HEK293 (cell line): Measurements from ENCODE around the gene ARHGAP26.

Experiments used
- CTCF ChIA-PET: fragments of 350-600 bp; formaldehyde crosslinking; extraction: SDS; loops from one replicate; lab custom pipeline; 2021; ENCODE audit warnings: antibody characterized with exemption; lab: Yijun Ruan, JAX
- POLR2A ChIA-PET: fragments of 300-600 bp; formaldehyde crosslinking; extraction: SDS; loops from one replicate; lab custom pipeline; 2020; ENCODE audit warnings: antibody characterized with exemption, inconsistent platforms; lab: Yijun Ruan, JAX
- H3K27ac ChIP-seq: fragments of 200-500 bp; sonication (Bioruptor generic); 2 replicates; pipeline ENCODE4 v1.5.1; 2014; ENCODE audit warnings: low read depth, low read length, control low read depth, inconsistent platforms; ENCODE audit errors: extremely low read depth
- H3K36me3 ChIP-seq, 2 experiments: fragments of 200-500 bp in 1 of 2; sonication (Bioruptor generic) in 1 of 2; 1 replicate in 1 of 2; 2 replicates in 1 of 2; pipeline ENCODE4 v1.5.1; 2014 to 2017; ENCODE audit warnings: inconsistent platforms in 2 of 2, low read length in 2 of 2; ENCODE audit not compliant: control insufficient read depth in 2 of 2, insufficient read depth in 1 of 2
- H3K4me1 ChIP-seq: fragments of 200-500 bp; sonication (Bioruptor generic); 2 replicates; pipeline ENCODE4 v1.5.1; 2014; ENCODE audit warnings: mild to moderate bottlenecking, low read length, inconsistent platforms; ENCODE audit not compliant: control insufficient read depth, insufficient read depth
- H3K4me3 ChIP-seq: 2 replicates; pipeline ENCODE4 v1.5.1; 2011; ENCODE audit warnings: low read depth, mild to moderate bottlenecking, control low read depth, low read length, moderate library complexity
- H3K9me3 ChIP-seq: fragments of 200-500 bp; sonication (Bioruptor generic); 2 replicates; pipeline ENCODE4 v1.5.1; 2014; ENCODE audit warnings: low read depth, low read length, inconsistent platforms; ENCODE audit not compliant: control insufficient read depth, insufficient read depth
- AEBP2 ChIP-seq: fragments of 450-650 bp; formaldehyde crosslinking; IDR thresholded peaks from 2 replicates; pipeline ENCODE4 v1.5.1; 2016; ENCODE audit warnings: missing biosample characterization, missing genetic modification characterization, borderline replicate concordance
- GLIS2 ChIP-seq: fragments of 450-650 bp; formaldehyde crosslinking; IDR thresholded peaks from 2 replicates; pipeline ENCODE4 v1.5.1; 2016; ENCODE audit warnings: missing biosample characterization, missing genetic modification characterization
- INSM2 ChIP-seq: fragments of 450-650 bp; formaldehyde crosslinking; IDR thresholded peaks from 2 replicates; pipeline ENCODE4 v1.5.1; 2016; ENCODE audit warnings: missing biosample characterization, missing genetic modification characterization
- OSR2 ChIP-seq: fragments of 450-650 bp; formaldehyde crosslinking; IDR thresholded peaks from 2 replicates; pipeline ENCODE4 v1.5.1; 2016; ENCODE audit warnings: missing biosample characterization, missing genetic modification characterization
- SP2 ChIP-seq: fragments of 450-650 bp; formaldehyde crosslinking; IDR thresholded peaks from 2 replicates; pipeline ENCODE4 v1.5.1; 2016; ENCODE audit warnings: missing biosample characterization, missing genetic modification characterization
- YY2 ChIP-seq: fragments of 450-650 bp; formaldehyde crosslinking; IDR thresholded peaks from 2 replicates; pipeline ENCODE4 v1.5.1; 2016; ENCODE audit warnings: missing biosample characterization, missing genetic modification characterization
- ZBTB7A ChIP-seq: fragments of 450-650 bp; formaldehyde crosslinking; IDR thresholded peaks from 2 replicates; pipeline ENCODE4 v1.5.1; 2016; ENCODE audit warnings: low read depth, missing biosample characterization, missing genetic modification characterization
- ZEB2 ChIP-seq: fragments of 450-650 bp; formaldehyde crosslinking; IDR thresholded peaks from 2 replicates; pipeline ENCODE4 v1.5.1; 2016; ENCODE audit warnings: missing biosample characterization, missing genetic modification characterization
- ZFHX2 ChIP-seq: fragments of 450-650 bp; formaldehyde crosslinking; conservative IDR thresholded peaks from 2 replicates; pipeline ENCODE4 v1.5.1; 2016; ENCODE audit warnings: missing biosample characterization, missing genetic modification characterization
- ZNF133 ChIP-seq: fragments of 450-650 bp; formaldehyde crosslinking; IDR thresholded peaks from 2 replicates; pipeline ENCODE4 v1.5.1; 2016; ENCODE audit warnings: missing biosample characterization, missing genetic modification characterization
- ZNF148 ChIP-seq: fragments of 450-650 bp; formaldehyde crosslinking; IDR thresholded peaks from 2 replicates; pipeline ENCODE4 v1.5.0; 2017; ENCODE audit warnings: missing biosample characterization, missing genetic modification characterization, borderline replicate concordance
- ZNF23 ChIP-seq: fragments of 450-650 bp; formaldehyde crosslinking; IDR thresholded peaks from 2 replicates; pipeline ENCODE4 v1.5.1; 2016; ENCODE audit warnings: missing biosample characterization, missing genetic modification characterization, borderline replicate concordance
- ZNF350 ChIP-seq: fragments of 450-650 bp; formaldehyde crosslinking; IDR thresholded peaks from 2 replicates; pipeline ENCODE4 v1.5.0; 2017; ENCODE audit warnings: missing biosample characterization, mild to moderate bottlenecking, missing genetic modification characterization
- ZNF555 ChIP-seq: fragments of 450-650 bp; formaldehyde crosslinking; conservative IDR thresholded peaks from 2 replicates; pipeline ENCODE4 v1.5.1; 2017; ENCODE audit warnings: missing biosample characterization, mild to moderate bottlenecking, missing genetic modification characterization, inconsistent platforms
- TF ChIP-seq, protein P1 (sequence below): fragments of 450-650 bp; formaldehyde crosslinking; conservative IDR thresholded peaks from 2 replicates; pipeline ENCODE4 v1.5.1; 2016; ENCODE audit warnings: low read depth, missing biosample characterization, missing genetic modification characterization
- TF ChIP-seq, protein P2 (sequence below): fragments of 450-650 bp; formaldehyde crosslinking; IDR thresholded peaks from 2 replicates; pipeline ENCODE4 v1.5.1; 2016; ENCODE audit warnings: missing biosample characterization, missing genetic modification characterization

ARHGAP26 gene

GRCh38 chr5:142736247-142736632 lies 33.9 kb upstream of the ARHGAP26 start (continued):
- TF ChIP-seq, protein P1, sequence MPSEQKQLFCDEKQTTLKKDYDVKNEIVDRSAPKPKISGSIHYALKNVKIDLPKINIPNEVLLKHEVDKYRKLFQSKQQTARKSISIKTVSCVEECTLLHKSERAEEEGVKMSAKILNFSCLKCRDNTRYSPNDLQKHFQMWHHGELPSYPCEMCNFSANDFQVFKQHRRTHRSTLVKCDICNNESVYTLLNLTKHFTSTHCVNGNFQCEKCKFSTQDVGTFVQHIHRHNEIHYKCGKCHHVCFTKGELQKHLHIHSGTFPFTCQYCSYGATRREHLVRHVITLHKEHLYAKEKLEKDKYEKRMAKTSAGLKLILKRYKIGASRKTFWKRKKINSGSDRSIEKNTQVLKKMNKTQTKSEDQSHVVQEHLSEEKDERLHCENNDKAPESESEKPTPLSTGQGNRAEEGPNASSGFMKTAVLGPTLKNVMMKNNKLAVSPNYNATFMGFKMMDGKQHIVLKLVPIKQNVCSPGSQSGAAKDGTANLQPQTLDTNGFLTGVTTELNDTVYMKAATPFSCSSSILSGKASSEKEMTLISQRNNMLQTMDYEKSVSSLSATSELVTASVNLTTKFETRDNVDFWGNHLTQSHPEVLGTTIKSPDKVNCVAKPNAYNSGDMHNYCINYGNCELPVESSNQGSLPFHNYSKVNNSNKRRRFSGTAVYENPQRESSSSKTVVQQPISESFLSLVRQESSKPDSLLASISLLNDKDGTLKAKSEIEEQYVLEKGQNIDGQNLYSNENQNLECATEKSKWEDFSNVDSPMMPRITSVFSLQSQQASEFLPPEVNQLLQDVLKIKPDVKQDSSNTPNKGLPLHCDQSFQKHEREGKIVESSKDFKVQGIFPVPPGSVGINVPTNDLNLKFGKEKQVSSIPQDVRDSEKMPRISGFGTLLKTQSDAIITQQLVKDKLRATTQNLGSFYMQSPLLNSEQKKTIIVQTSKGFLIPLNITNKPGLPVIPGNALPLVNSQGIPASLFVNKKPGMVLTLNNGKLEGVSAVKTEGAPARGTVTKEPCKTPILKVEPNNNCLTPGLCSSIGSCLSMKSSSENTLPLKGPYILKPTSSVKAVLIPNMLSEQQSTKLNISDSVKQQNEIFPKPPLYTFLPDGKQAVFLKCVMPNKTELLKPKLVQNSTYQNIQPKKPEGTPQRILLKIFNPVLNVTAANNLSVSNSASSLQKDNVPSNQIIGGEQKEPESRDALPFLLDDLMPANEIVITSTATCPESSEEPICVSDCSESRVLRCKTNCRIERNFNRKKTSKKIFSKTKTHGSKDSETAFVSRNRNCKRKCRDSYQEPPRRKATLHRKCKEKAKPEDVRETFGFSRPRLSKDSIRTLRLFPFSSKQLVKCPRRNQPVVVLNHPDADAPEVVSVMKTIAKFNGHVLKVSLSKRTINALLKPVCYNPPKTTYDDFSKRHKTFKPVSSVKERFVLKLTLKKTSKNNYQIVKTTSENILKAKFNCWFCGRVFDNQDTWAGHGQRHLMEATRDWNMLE = no peak
- no peak for TF ChIP-seq SP2 (tag by site-specific recombination)
- no peak for TF ChIP-seq ZEB2 (tag by site-specific recombination)

GRCh38 chr5:142737179-142737578 lies 33.0 kb upstream of the ARHGAP26 start:
- H3K36me3 ChIP-seq = no peaks in the 10 kb centered on the region
- no peak overlapping the region for H3K27ac ChIP-seq
- CTCF ChIA-PET = interaction anchor here (0.8 to 15.6 kb wide), 7 partner anchors 11 to 144 kb away, joined by 3 to 243 read pairs (median 4); no protein-coding TSS in a partner anchor
- H3K4me3 ChIP-seq = no peak overlapping the region
- POLR2A ChIA-PET = no interaction called here
- no peaks in the 10 kb centered on the region for H3K9me3 ChIP-seq
- TF ChIP-seq YY2 (tag by site-specific recombination) (no peak), AEBP2 (tag by site-specific recombination) (no peak), ZNF23 (tag by site-specific recombination) (no peak), ZNF133 (tag by site-specific recombination) (no peak), ZBTB7A (no peak), INSM2 (no peak), OSR2 (no peak), ZNF148 (tag by site-specific recombination) (no peak), ZNF350 (no peak), ZFHX2 (tag by site-specific recombination) (no peak), ZNF555 (no peak), GLIS2 (tag by site-specific recombination) (no peak)
- TF ChIP-seq, protein P2, sequence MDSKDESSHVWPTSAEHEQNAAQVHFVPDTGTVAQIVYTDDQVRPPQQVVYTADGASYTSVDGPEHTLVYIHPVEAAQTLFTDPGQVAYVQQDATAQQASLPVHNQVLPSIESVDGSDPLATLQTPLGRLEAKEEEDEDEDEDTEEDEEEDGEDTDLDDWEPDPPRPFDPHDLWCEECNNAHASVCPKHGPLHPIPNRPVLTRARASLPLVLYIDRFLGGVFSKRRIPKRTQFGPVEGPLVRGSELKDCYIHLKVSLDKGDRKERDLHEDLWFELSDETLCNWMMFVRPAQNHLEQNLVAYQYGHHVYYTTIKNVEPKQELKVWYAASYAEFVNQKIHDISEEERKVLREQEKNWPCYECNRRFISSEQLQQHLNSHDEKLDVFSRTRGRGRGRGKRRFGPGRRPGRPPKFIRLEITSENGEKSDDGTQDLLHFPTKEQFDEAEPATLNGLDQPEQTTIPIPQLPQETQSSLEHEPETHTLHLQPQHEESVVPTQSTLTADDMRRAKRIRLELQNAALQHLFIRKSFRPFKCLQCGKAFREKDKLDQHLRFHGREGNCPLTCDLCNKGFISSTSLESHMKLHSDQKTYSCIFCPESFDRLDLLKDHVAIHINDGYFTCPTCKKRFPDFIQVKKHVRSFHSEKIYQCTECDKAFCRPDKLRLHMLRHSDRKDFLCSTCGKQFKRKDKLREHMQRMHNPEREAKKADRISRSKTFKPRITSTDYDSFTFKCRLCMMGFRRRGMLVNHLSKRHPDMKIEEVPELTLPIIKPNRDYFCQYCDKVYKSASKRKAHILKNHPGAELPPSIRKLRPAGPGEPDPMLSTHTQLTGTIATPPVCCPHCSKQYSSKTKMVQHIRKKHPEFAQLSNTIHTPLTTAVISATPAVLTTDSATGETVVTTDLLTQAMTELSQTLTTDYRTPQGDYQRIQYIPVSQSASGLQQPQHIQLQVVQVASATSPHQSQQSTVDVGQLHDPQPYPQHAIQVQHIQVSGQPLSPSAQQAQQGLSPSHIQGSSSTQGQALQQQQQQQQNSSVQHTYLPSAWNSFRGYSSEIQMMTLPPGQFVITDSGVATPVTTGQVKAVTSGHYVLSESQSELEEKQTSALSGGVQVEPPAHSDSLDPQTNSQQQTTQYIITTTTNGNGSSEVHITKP = no peak
- peaks cover 6% of the 10 kb centered on the region; the same call in 1 of the 2 replicates for H3K4me1 ChIP-seq
